GM19455 (cell line): ENCODE data around the gene MYF5.
"Not testable (repeated sequence)": the region's sequence is repeated elsewhere in the genome, so short reads cannot be mapped to it uniquely, and the experiment has no call there.

Source experiments
- ATAC-seq: cut with Tn5 transposase; IDR thresholded peaks from one replicate; pipeline ENCODE4 v1.9.1; 2021; ENCODE audit not compliant: unreplicated experiment

Gene MYF5

GRCh38 chr12:80716696-80717469 lies at the start of gene MYF5:
TSS of gene MYF5 (plus strand) at chr12:80716912. CDS start at chr12:80717064, 152 bp downstream.
- ATAC-seq: no peak

GRCh38 chr12:80670214-80670613 lies 46.5 kb upstream of the MYF5 start:
- ATAC-seq: no peak

GRCh38 chr12:80676042-80676636 lies 40.6 kb upstream of the MYF5 start:
- ATAC-seq: not testable (repeated sequence)

GRCh38 chr12:80676856-80677255 lies 39.9 kb upstream of the MYF5 start:
- no peak for ATAC-seq

- ATAC-seq: no peak
Observed at GRCh38 chr12:80677994-80678393, 38.7 kb upstream of the MYF5 start.

- ATAC-seq: no peak
Observed at GRCh38 chr12:80679346-80680131, 37.2 kb upstream of the MYF5 start.

- ATAC-seq: peak; percentile 95
Observed at GRCh38 chr12:80681287-80681686, 35.4 kb upstream of the MYF5 start.

GRCh38 chr12:80681786-80682185 lies 34.9 kb upstream of the MYF5 start:
- no peak for ATAC-seq

GRCh38 chr12:80684077-80684495 lies 32.6 kb upstream of the MYF5 start:
- no peak for ATAC-seq

GRCh38 chr12:80690090-80690489 lies 26.6 kb upstream of the MYF5 start:
- ATAC-seq: no peak

GRCh38 chr12:80690513-80690912 lies 26.2 kb upstream of the MYF5 start:
- ATAC-seq: no peak

- no peak for ATAC-seq
Observed at GRCh38 chr12:80692114-80692513, 24.6 kb upstream of the MYF5 start.

GRCh38 chr12:80697270-80697887 lies 19.3 kb upstream of the MYF5 start:
- ATAC-seq: no peak

GRCh38 chr12:80698256-80698655 lies 18.5 kb upstream of the MYF5 start:
- no peak for ATAC-seq

- ATAC-seq: no peak
Observed at GRCh38 chr12:80698847-80699542, 17.7 kb upstream of the MYF5 start.

GRCh38 chr12:80700327-80700726 lies 16.4 kb upstream of the MYF5 start:
- ATAC-seq: no peak

- ATAC-seq: no peak
Observed at GRCh38 chr12:80701388-80701787, 15.3 kb upstream of the MYF5 start.

- peak; percentile 86 for ATAC-seq
Observed at GRCh38 chr12:80702889-80703805, 13.6 kb upstream of the MYF5 start.

GRCh38 chr12:80704420-80704819 lies 12.3 kb upstream of the MYF5 start:
- ATAC-seq: no peak
